ENCODE results near the gene KRTAP4-2.

DNA sequence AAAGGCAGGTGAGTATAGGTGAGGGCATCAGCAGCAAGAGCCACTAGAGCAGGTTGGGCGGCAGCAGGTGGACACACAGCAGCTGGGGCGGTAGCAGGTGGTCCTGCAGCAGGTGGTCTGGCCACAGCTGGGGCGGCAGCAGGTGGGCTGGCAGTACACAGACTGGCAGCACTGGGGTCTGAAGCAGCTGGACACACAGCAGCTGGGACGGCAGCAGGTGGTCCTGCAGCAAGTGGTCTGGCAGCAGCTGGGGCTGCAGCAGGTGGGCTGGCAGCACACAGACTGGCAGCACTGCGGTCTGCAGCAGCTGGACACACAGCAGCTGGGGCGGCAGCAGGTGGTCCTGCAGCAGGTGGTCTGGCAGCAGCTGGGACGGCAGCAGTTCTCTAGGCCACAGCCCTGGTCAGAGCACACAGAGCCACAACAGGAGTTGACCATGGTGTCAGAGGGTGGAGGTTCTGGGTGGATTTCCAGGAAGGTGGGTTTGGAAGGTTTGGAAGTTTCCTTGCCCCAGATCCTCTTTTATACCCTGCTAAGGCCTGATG is at the start of gene KRTAP4-2:
- TF ChIP-seq, protein P1, sequence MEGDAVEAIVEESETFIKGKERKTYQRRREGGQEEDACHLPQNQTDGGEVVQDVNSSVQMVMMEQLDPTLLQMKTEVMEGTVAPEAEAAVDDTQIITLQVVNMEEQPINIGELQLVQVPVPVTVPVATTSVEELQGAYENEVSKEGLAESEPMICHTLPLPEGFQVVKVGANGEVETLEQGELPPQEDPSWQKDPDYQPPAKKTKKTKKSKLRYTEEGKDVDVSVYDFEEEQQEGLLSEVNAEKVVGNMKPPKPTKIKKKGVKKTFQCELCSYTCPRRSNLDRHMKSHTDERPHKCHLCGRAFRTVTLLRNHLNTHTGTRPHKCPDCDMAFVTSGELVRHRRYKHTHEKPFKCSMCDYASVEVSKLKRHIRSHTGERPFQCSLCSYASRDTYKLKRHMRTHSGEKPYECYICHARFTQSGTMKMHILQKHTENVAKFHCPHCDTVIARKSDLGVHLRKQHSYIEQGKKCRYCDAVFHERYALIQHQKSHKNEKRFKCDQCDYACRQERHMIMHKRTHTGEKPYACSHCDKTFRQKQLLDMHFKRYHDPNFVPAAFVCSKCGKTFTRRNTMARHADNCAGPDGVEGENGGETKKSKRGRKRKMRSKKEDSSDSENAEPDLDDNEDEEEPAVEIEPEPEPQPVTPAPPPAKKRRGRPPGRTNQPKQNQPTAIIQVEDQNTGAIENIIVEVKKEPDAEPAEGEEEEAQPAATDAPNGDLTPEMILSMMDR (IDR thresholded peaks at IDR 0.05) = no peak
- TF ChIP-seq POLR2AphosphoS5 (IDR thresholded peaks at IDR 0.05; ENCODE audit: insufficient read depth in 1 of 2, low read depth in 1 of 2) = no peak
